ENCODE data around the gene TOMM70. TPM values are rescaled to one million over a fixed set of nuclear protein-coding genes. Genes with fewer than 3 reads are reported as not detected.

The TOMM70 gene
- total and polyA plus RNA-seq, 2 of the 8 experiments (the other 6 are each of a cell fraction or from before 2014, with no cell fraction given) = 10.9 to 52.1 TPM

GRCh38 chr3:100403362-100404249, 2.7 kb upstream of the TOMM70 start:
- H4K20me1 ChIP-seq (replicated peaks in 1 of 2; ENCODE audit: control insufficient read depth in 1 of 2, insufficient read depth in 2 of 2, low read length in 2 of 2) = peaks cover 10 to 12% of the 10 kb centered on the region in 2 experiments
- H3K36me3 ChIP-seq (ENCODE audit: control insufficient read depth in 2 of 4, insufficient read depth in 4 of 4, low read length in 3 of 4) = no peaks in the 10 kb centered on the region; a peak in 1 of 8 replicates
- 0 out of 2 replicates have a peak, but pooled peaks cover 3% of the 10 kb centered on the region for H3K79me1 ChIP-seq (ENCODE audit: low read depth, low read length)
- no peaks in the 10 kb centered on the region for H3K9me3 ChIP-seq (ENCODE audit: insufficient read depth in 2 of 2, low read depth in 1 of 2, low read length in 1 of 2)
- no peak overlapping the region for H4K8ac ChIP-seq (ENCODE audit: extremely low read depth, insufficient read depth, low read length)
- no peak overlapping the region for H2BK15ac ChIP-seq (ENCODE audit: low read length)
- H3K56ac ChIP-seq (replicated peaks; ENCODE audit: insufficient read length, low read depth, low read length) = no peak overlapping the region
- H2BK12ac ChIP-seq (ENCODE audit: low read depth, low read length) = no peak overlapping the region
- H4K91ac ChIP-seq (replicated peaks; ENCODE audit: insufficient read length, low read length) = no peak overlapping the region
- peaks cover 15 to 78% of the 10 kb centered on the region in 2 experiments for H3K79me2 ChIP-seq (ENCODE audit: control insufficient read depth in 1 of 2, insufficient read depth in 2 of 2, low read length in 2 of 2)
- H3K14ac ChIP-seq (ENCODE audit: insufficient read length) = no peak overlapping the region
- POLR2A ChIA-PET (ENCODE audit: partially characterized antibody) = interaction anchor here (0.7 to 5.9 kb wide), 4 partner anchors 9 to 28 kb away, joined by 3 to 58 read pairs (median 20); no protein-coding TSS in a partner anchor
- no peak overlapping the region for H3K18ac ChIP-seq (ENCODE audit: extremely low read depth, low read length)
- peak overlapping the region in 2 of 4 experiments; percentile 12 to 57; a peak in 2 of 7 replicates for H3K9ac ChIP-seq (replicated peaks in 1 of 4; ENCODE audit: extremely low read depth in 1 of 4, low read depth in 3 of 4, low read length in 3 of 4)
- H3K4me3 ChIP-seq (ENCODE audit: extremely low read depth in 1 of 4, insufficient read depth in 2 of 4, low read depth in 3 of 4, low read length in 4 of 4) = peak overlapping the region; percentile 59 to 96 (median 84)
- FAIRE-seq (no peak), DNase-seq (ENCODE audit: low read depth in 1 of 2, low spot score in 2 of 2) (no peak)
- 23% methylated on average over 5 of the region's 5 CpGs; no CpG with 5 or more reads in 1 of the 2 experiments for WGBS, 2 experiments (ENCODE audit: extremely low coverage in 1 of 2, insufficient coverage in 1 of 2, insufficient read length in 1 of 2, insufficient replicate concordance in 2 of 2, low coverage in 1 of 2, low lambda C conversion rate in 2 of 2, missing lambda C conversion rate in 1 of 2)
- H3K4ac ChIP-seq (replicated peaks; ENCODE audit: insufficient read length, low read depth, low read length) = no peak overlapping the region
- peaks cover 0 to 4% (median 2%) of the 10 kb centered on the region in 4 experiments; a peak in 3 of 7 replicates for H3K4me1 ChIP-seq (replicated peaks in 1 of 4; ENCODE audit: control insufficient read depth in 3 of 4, insufficient read depth in 4 of 4, low read length in 3 of 4)
- no peak overlapping the region for H2AFZ ChIP-seq (ENCODE audit: low read length)
- H3K23me2 ChIP-seq (ENCODE audit: low read depth, low read length) = peaks cover 16% of the 10 kb centered on the region
- no peaks in the 10 kb centered on the region for H3K27me3 ChIP-seq (replicated peaks in 1 of 4; ENCODE audit: control insufficient read depth in 3 of 4, extremely low read depth in 1 of 4, insufficient read depth in 3 of 4, low read length in 3 of 4)
- no peak overlapping the region for H2AK5ac ChIP-seq (ENCODE audit: low read depth, low read length)
- no peak overlapping the region for H2BK20ac ChIP-seq (ENCODE audit: low read length)
- H2BK5ac ChIP-seq (ENCODE audit: low read depth, low read length) = no peak overlapping the region
- peak overlapping the region; percentile 44 for H4K5ac ChIP-seq (ENCODE audit: insufficient read length, low read depth, low read length)
- H2BK120ac ChIP-seq (replicated peaks; ENCODE audit: low read depth, low read length) = no peak overlapping the region
- CTCF ChIA-PET (ENCODE audit: partially characterized antibody) = interaction anchor here (0.6 to 1.8 kb wide), 6 partner anchors 10 to 408 kb away, joined by 3 to 6 read pairs (median 3); no protein-coding TSS in a partner anchor
- H3K23ac ChIP-seq (ENCODE audit: insufficient read length) = no peak overlapping the region
- peak overlapping the region; percentile 91 to 92 for H3K4me2 ChIP-seq (ENCODE audit: insufficient read depth in 1 of 2, low read depth in 2 of 2, low read length in 2 of 2)
- H3K27ac ChIP-seq (ENCODE audit: low read depth, low read length) = no peak overlapping the region

Measured in H1 (cell line).